Esophagus squamous epithelium (tissue), 5 donors: ENCODE data around the gene UNC13C. TPM values are rescaled to one million over a fixed set of nuclear protein-coding genes. Genes with fewer than 3 reads are reported as not detected.

Source experiments
- DNase-seq: peaks from one replicate; lab custom pipeline; 2025; lab: John Stamatoyannopoulos, UW
- H3K27ac ChIP-seq, 4 donors: fragments of 200-600 bp; sonication (generic); one replicate each; pipeline ENCODE4 v1.5.1; 2016 to 2019; ENCODE audit warnings: mild to moderate bottlenecking in 1 of 4
- H3K27me3 ChIP-seq, 4 donors: fragments of 200-600 bp; sonication (generic); 1 replicate in 3 of 4; 2 replicates in 1 of 4; pipeline versions ENCODE4 v1.5.1 to v1.6.0; 2017 to 2021; ENCODE audit warnings: antibody characterized with exemption in 1 of 4
- H3K36me3 ChIP-seq, 3 donors: fragments of 200-600 bp; sonication (generic); one replicate each; pipeline ENCODE4 v1.5.1; 2016 to 2019
- H3K4me1 ChIP-seq, 3 donors: fragments of 200-600 bp; sonication (generic); one replicate each; pipeline ENCODE4 v1.5.1; 2017 to 2019
- H3K4me3 ChIP-seq, 4 donors: fragments of 200-600 bp; sonication (generic); 1 replicate in 3 of 4; 2 replicates in 1 of 4; pipeline ENCODE4 v1.5.1; 2016 to 2019; ENCODE audit warnings: mild to moderate bottlenecking in 2 of 4, moderate library complexity in 1 of 4
- H3K9me3 ChIP-seq, 3 donors: fragments of 200-600 bp; sonication (generic); one replicate each; pipeline ENCODE4 v1.5.1; 2016 to 2019
- CTCF ChIP-seq, 6 experiments: fragments of 450-650 bp in 4 of 6; fragments of 200-600 bp in 2 of 6; sonication (generic) in 2 of 6; IDR thresholded peaks; one replicate each; pipeline ENCODE4 v1.5.1; 2016 to 2019; ENCODE audit warnings: antibody characterized with exemption in 6 of 6, mild to moderate bottlenecking in 4 of 6, moderate library complexity in 4 of 6
- POLR2A ChIP-seq, 4 donors: fragments of 450-650 bp; IDR thresholded peaks; one replicate each; pipeline ENCODE4 v1.6.1; 2017; ENCODE audit warnings: antibody characterized with exemption in 4 of 4, mild to moderate bottlenecking in 4 of 4, moderate library complexity in 3 of 4
- WGBS, 2 donors: methylation state at CpG; one replicate each; pipeline ENCODE4 v1.1.5; 2018; 5-methylcytosine and 5-hydroxymethylcytosine counted together
- intact Hi-C: fragments of 100-400 bp; cut with DNase I; formaldehyde crosslinking; loops from one replicate; pipeline ENCODE4 v1.15.0; 2022
- total RNA-seq, 4 donors: library from RNA; depleted of rRNA; stranded (reverse); fragments of >200 nt; gene quantifications; one replicate each; pipeline ENCODE4 v1.1.0, GENCODE V29; 2016
- donor health status: DM: yes; HTN: yes; CAD: no.

The UNC13C gene
- total RNA-seq, 4 donors from 2014 or later, result 0.18 to 0.19 TPM; not detected in 2

GRCh38 chr15:54518156-54518882 is 540.1 kb downstream of the UNC13C start:
- 55 to 56% methylated on average over 5 of the region's 5 CpGs for WGBS, 2 donors
- DNase-seq, result no peak
- Histone ChIP-seq H3K27ac (no peak overlapping the region), H3K4me1 (no peaks in the 10 kb centered on the region), H3K36me3 (no peaks in the 10 kb centered on the region), H3K27me3 (no peaks in the 10 kb centered on the region), H3K9me3 (no peaks in the 10 kb centered on the region), H3K4me3 (no peak overlapping the region)
- no peak for TF ChIP-seq CTCF (IDR thresholded peaks at IDR 0.05)
- no peak for TF ChIP-seq POLR2A (IDR thresholded peaks at IDR 0.05)
- intact Hi-C loops, result no loop called here

- no peaks in the 10 kb centered on the region for H3K4me1 ChIP-seq
- no peaks in the 10 kb centered on the region for H3K27me3 ChIP-seq
- H3K27ac ChIP-seq, result no peak overlapping the region
- H3K4me3 ChIP-seq, result no peak overlapping the region
- 31 to 58% methylated on average over 5 of the region's 5 CpGs for WGBS, 2 donors
- TF ChIP-seq POLR2A (IDR thresholded peaks at IDR 0.05) (no peak), CTCF (IDR thresholded peaks at IDR 0.05) (no peak)
- intact Hi-C loops, result no loop called here
- no peak for DNase-seq
- H3K9me3 ChIP-seq, result no peaks in the 10 kb centered on the region
- H3K36me3 ChIP-seq, result no peaks in the 10 kb centered on the region
These were observed 541.3 kb downstream of the UNC13C start for GRCh38 chr15:54519577-54519976.

GRCh38 chr15:54520616-54521015 is 542.4 kb downstream of the UNC13C start:
- no peak for DNase-seq
- Histone ChIP-seq H3K4me1 (no peaks in the 10 kb centered on the region), H3K27me3 (no peaks in the 10 kb centered on the region), H3K36me3 (no peaks in the 10 kb centered on the region), H3K4me3 (no peak overlapping the region), H3K27ac (no peak overlapping the region), H3K9me3 (no peaks in the 10 kb centered on the region)
- TF ChIP-seq POLR2A (IDR thresholded peaks at IDR 0.05), result no peak
- no peak for TF ChIP-seq CTCF (IDR thresholded peaks at IDR 0.05)
- intact Hi-C loops, result no loop called here
- WGBS, 2 donors, result 27 to 32% methylated on average over 1 of the region's 1 CpG

- Histone ChIP-seq H3K4me1 (no peaks in the 10 kb centered on the region), H3K4me3 (no peak overlapping the region), H3K27ac (no peak overlapping the region), H3K36me3 (no peaks in the 10 kb centered on the region), H3K27me3 (no peaks in the 10 kb centered on the region), H3K9me3 (no peaks in the 10 kb centered on the region)
- intact Hi-C loops, result no loop called here
- WGBS, 2 donors, result 24 to 33% methylated on average over 2 of the region's 2 CpGs
- DNase-seq, result no peak
- no peak for TF ChIP-seq POLR2A (IDR thresholded peaks at IDR 0.05)
- no peak for TF ChIP-seq CTCF (IDR thresholded peaks at IDR 0.05)
These were observed 543.0 kb downstream of the UNC13C start for GRCh38 chr15:54521206-54521605.

- H3K27ac ChIP-seq, result no peak overlapping the region
- 52 to 57% methylated on average over 1 of the region's 1 CpG for WGBS, 2 donors
- no peak overlapping the region for H3K4me3 ChIP-seq
- no peaks in the 10 kb centered on the region for H3K27me3 ChIP-seq
- no peak for DNase-seq
- H3K9me3 ChIP-seq, result no peaks in the 10 kb centered on the region
- H3K4me1 ChIP-seq, result no peaks in the 10 kb centered on the region
- H3K36me3 ChIP-seq, result no peaks in the 10 kb centered on the region
- intact Hi-C loops, result no loop called here
- TF ChIP-seq POLR2A (IDR thresholded peaks at IDR 0.05) (no peak), CTCF (IDR thresholded peaks at IDR 0.05) (no peak)
These were observed 549.8 kb downstream of the UNC13C start for GRCh38 chr15:54528021-54528420.
